Activated gamma-delta T cell treated with Interleukin-2 at 50 U/mL for 16 hours (primary cell): ENCODE measurements around the gene TAGLN.
"Not testable (repeated sequence)": the region's sequence is repeated elsewhere in the genome, so short reads cannot be mapped to it uniquely, and the experiment has no call there.

ENCODE experiments used
- DNase-seq: peaks from one replicate; pipeline ENCODE4 v3.0.0-alpha.2; 2020

TAGLN gene

DNA sequence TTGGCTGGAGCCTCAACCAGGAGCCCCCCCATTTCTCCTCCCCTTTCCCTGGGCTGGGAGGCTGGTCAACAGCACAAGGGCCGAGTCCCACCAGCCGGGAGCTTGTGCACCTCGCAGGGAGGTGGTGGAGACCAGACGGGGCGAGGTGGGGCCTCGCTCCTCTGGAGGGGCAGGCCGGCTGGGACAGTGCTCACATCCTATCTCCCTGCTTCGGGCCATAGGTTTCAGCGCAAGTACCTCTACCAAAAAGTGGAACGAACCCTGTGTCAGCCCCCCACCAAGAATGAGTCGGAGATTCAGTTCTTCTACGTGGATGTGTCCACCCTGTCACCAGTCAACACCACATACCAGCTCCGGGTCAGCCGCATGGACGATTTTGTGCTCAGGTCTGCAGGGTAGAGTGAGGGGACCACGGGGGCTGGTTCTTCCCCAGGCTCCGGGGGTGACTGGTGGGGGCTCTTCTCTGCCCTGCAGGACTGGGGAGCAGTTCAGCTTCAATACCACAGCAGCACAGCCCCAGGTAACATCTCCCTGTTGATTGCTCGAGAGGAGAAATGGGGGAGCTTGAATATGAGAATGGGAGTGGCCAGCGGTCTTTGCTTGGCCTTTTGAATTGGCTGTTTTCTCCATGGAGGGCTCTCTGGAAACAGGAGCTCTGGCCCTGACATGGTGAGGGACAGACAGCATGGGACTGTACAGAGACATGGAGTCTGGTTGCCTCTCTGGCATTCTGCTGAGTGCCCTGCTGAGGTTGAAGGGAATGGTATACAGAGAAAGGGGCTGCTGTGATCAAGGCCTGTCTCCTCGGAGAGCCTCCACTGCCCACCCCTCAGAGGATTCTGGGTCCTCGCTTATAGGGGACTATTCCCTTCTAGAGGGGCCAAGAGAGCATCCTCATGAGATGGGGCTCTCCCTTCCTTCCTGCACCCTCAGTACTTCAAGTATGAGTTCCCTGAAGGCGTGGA is 17.3 kb upstream of the TAGLN start:
- DNase-seq, result no peak

DNA sequence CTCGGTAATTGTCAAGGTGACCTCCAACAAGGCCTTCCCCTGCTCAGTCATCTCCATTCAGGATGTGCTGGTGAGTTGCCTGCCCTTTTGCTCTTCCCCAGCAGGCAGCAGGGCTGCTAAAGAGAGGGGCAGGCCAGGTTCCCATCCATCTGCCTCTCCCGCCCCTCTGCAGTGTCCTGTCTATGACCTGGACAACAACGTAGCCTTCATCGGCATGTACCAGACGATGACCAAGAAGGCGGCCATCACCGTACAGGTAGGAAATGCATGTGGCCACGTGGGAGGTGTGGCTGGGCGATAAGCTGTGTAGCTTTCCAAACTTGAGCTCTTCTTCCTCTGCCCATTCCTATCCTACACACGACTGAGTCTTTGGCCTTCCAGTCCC is 16.6 kb upstream of the TAGLN start:
- DNase-seq, result no peak

DNA sequence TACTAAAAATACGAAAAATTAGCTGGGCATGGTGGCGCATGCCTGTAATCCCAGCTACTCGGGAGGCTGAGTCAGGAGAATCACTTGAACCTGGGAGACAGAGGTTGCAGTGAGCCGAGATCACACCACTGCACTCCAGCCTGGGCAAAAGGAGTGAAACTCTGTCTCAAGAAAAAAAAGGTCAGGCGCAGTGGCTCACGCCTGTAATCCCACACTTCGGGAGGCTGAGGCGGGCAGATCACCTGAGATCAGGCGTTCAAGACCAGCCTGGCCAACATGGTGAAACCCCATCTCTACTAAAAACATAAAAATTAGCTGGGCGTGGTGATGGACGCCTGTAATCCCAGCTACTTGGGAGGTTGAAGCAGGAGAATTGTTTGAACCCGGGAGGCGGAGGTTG is 16.0 kb upstream of the TAGLN start:
- not testable (repeated sequence) for DNase-seq

DNA sequence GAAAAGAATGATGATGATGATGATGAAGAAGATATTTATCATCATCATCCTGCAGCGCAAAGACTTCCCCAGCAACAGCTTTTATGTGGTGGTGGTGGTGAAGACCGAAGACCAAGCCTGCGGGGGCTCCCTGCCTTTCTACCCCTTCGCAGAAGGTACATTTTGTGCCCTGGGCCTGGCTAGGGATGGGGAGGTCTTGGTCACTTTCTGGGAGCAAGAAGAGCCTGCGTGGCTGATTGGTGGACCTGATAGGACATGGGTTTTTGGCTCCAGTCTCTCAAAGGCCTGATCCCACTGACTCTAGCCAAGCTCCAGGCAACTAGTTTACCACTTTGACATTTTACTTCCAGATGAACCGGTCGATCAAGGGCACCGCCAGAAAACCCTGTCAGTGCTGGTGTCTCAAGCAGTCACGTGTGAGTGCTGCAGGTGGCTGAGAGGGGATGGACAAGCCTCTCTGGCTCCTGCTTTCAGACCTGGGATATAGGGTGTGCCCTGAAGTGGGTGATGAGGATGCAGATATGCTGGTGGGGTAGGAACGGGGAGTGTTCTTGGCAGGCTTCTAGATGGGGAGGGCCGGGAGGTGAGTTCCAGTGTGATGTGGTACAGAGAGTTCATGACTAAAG is 15.3 kb upstream of the TAGLN start:
- no peak for DNase-seq

DNA sequence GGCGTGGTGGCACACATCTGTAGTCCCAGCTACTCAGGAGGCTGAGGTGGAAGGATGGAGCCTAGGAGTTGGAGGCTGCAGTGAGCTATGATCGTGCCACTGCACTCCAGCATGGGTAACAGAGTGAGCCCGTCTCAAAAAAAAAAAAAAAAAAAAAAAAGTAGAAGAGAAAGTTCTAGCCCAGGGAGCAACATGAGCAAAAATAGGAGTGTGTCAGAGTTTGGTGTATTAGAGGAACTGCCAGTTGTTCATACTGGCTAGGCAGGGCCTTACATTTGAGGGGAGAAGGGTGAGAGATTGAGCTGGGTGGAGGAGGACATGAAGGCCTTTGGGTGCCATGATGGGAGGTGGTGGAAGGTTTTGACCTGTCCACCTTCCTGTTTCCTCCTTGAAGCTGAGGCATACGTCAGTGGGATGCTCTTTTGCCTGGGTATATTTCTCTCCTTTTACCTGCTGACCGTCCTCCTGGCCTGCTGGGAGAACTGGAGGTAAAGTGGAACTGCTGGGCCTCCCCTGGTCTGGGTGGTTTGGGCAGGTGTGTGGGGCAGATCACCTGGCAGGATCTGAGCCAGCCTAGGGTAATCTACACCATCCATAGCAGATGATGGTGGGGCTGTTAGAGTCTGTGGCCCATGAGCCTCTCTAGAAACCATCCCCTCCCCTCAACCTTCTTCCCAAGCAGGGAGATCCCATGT is 13.3 kb upstream of the TAGLN start:
- DNase-seq, result no peak

DNA sequence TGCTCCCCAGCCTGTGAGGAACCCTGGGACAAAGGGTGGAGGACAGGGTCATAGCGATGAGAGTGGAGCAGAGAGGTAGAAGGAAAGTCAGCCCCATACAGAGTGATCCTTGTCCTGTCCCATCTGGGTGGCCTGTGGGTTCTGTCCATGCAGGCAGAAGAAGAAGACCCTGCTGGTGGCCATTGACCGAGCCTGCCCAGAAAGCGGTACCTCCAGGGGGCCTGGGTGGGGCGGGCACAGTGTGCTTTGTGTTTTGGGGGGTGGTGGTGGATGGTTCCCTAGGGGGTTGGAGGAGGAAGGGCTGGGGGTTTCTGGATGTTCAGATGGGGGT is 12.8 kb upstream of the TAGLN start:
- no peak for DNase-seq

DNA sequence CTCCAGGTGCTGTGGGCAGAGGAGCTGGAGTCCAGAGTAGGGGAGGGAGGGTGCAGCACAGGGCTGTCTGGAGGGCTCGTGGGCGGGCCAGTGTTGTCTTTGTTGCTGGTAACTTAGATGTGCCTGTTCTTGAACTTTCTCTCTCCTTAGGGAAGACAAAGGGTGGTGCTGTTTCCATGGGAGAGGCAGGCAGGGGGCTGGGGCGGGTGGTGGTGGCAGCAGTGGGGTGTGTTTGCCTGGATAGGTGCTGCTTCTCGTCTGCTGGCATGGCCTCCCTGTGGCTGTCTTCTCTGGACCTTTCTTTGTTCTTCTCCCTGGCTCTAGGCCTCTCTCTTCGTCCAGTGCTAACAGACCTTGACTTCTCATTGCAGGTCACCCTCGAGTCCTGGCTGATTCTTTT is 12.2 kb upstream of the TAGLN start:
- DNase-seq, result no peak

DNA sequence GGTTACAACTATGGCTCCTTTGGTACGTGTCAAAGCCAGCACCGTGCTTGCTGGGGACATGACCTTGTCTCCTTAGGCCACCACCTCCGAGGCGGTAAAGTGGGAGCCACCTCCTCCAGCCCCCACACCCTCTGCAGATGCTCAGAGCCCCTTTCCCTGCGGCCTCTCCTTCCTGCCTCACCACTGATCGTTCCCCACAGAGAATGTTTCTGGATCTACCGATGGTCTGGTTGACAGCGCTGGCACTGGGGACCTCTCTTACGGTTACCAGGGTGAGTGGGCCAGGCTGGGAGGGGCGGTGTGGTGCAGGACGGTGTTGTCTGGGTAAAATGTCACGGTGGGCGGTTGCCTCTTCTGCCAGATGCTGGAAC is 11.8 kb upstream of the TAGLN start:
- DNase-seq, result no peak

DNA sequence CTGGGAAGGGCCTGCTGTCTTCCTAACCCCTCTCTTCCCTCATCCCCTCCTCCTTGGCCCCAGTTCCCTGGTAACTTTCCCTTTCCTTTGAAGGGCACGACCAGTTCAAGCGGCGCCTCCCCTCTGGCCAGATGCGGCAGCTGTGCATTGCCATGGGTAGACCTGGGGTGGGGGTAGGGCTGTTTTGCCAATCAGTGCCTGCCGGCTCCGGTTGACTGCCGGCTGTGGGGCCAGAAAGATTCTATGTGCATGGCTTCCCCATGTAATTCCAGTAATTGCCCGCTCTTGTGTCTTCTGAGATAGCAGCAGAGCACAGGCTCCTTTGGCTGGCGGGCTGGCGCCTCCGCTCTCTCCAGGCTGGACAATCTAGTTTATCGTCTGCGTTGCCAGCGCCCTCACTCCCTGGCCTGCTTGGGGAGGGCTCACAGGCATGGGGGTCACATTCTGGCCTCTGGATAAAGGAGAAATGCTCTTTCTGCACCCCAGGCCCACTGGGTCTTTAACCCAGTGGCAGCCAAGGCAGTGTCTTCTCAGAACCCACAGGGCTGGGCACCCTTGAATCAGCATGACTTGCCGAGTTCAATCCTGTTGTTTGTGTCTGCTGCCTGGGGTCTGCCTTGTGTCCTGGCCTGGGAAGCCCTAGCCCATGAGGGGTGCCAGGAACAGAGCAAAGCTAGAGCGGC is 11.2 kb upstream of the TAGLN start:
- no peak for DNase-seq

DNA sequence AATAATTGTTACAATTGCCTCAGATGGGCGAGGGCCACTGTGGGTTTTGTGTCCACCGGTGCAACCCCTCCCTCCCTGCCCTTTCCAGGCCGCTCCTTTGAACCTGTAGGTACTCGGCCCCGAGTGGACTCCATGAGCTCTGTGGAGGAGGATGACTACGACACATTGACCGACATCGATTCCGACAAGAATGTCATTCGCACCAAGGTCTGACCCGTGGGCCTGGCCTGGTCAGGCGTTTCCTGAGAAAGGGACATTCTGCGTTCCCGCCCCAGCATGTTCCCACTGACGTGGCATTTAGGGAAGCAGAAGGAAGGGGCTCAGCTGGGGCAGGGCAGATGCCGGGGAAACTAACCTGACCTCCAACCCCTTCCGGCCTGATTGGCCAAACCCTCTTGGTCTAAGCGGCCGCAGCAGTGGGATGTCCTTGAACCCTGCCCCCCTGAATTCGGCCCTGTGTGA is 10.5 kb upstream of the TAGLN start:
- no peak for DNase-seq

DNA sequence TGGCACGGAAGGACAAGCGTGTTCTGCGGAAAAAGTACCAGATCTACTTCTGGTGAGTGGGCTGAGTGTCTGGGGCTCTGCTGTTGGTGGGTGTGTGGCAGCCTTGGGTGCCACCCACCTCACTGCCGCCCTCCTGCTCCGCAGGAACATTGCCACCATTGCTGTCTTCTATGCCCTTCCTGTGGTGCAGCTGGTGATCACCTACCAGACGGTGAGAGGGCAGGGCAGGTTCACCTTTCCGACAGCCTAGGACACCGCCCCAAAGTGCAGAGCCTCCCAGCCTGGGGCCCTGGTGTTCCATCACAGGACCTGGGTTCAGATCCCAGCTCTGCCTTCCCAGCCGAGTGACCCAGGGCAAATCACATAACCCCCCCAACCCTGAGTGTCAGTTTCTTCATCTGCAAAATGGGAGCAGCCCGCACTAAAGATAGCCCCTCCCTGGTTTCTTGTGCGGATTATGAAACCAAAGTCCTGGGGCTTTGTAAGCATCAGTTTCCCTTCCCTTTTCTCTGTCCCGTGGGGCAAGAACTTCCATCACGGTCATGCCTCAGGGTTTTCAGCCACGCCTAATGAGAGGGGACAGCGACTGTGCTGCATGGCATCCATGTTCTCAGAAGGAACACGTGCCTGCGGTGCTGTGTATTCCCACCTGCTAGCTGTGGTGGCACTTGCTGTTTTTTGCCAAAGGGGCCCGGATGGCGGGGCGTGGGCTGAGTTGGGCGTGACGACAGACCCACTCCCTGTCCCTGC is 9.8 kb upstream of the TAGLN start:
- DNase-seq, result no peak

DNA sequence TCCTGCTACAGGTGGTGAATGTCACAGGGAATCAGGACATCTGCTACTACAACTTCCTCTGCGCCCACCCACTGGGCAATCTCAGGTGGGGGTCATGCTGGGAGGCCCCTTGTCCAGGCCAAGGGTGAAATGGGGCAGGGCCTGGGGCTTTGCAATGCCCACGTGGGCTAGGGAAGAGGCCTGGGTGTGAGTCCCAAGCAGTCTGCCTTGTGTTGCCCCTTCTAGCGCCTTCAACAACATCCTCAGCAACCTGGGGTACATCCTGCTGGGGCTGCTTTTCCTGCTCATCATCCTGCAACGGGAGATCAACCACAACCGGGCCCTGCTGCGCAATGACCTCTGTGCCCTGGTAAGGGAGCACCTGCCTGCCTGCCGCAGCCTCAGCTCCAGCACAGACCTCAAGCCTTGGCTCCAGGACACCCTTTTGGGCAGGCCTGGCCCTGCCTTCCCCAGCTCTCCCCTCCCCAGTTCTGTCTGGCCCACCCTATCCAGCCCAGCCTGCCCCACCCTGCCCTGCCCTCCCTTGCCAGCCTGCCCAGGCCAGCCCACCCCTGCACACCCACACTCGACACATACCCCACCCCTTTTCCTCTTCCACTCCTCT is 9.1 kb upstream of the TAGLN start:
- no peak for DNase-seq

DNA sequence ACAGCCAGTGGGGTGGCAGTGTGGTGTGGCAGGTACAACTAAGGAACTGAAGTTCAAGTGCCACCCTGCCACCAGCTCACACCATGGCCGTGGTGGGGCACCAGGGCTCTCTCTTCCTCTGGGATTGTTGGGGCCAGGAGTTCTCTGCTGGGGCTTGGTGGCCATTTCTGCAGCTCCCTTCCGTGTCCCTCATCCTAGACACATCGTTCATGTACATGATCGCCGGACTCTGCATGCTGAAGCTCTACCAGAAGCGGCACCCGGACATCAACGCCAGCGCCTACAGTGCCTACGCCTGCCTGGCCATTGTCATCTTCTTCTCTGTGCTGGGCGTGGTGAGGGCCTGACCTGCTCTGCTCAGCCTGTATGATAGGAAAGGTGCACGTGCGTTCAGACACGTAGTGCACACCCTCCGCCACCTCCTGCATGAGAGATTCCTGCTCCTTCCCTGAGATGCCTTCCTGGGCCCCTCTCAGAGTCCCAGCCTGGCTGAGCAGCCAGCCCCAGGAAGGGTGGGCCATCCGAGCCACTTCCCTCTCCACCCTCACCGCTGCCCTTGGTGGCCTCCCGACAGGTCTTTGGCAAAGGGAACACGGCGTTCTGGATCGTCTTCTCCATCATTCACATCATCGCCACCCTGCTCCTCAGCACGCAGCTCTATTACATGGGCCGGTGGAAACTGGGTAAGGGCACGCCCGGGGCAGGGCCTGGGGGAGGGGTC is 7.3 kb upstream of the TAGLN start:
- DNase-seq, result no peak

DNA sequence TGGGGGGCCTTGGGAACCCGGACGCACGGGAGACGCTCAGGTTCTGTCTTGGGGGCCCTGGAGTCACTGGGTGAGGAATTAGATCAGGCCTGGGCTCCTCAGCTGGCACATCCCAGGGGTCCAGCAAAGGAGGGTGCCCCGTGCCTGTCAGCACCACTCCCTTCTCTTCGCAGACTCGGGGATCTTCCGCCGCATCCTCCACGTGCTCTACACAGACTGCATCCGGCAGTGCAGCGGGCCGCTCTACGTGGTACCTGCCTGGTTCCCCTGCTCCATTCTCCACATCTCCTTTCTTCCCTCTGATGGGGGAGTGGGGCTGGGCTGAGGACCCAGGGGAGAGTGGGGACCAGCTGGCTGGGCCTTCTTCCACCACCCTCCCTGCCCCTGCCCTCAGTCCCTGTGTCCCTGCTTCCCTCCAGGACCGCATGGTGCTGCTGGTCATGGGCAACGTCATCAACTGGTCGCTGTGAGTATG is 6.7 kb upstream of the TAGLN start:
- no peak for DNase-seq

DNA sequence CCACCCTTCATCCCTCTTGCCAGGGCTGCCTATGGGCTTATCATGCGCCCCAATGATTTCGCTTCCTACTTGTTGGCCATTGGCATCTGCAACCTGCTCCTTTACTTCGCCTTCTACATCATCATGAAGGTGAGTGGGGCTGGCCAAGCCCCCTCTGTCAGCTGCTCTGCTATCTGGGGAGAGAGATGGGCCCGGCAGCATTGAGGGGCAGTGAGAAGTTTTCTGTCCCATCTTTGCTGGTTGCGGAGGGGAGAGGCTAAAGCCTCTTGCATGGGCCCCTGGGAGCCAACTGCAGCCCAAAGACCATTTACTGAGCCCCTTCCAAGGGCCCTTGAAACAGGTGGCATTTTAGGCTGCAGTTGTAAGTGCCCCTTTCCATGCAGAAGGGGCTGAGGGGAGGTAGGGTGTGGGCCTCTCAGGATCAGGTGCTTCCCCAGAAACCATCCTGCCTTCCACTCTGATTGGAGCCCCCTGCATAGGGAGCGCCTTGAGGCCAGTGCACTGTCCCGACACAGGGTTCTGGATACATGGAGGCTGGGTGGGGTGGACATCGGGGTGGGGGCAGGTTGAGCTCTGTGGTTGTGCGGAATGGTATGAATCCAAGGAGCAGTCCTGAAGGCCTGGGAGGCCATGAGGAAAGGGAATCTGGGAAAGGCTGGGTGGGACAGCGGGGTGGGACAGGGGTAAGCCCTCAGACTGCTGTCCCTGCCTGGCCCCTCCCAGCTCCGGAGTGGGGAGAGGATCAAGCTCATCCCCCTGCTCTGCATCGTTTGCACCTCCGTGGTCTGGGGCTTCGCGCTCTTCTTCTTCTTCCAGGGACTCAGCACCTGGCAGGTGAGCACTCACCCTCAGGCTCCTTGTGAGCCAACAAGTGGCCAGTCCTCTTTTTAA is 5.8 kb upstream of the TAGLN start:
- no peak for DNase-seq

DNA sequence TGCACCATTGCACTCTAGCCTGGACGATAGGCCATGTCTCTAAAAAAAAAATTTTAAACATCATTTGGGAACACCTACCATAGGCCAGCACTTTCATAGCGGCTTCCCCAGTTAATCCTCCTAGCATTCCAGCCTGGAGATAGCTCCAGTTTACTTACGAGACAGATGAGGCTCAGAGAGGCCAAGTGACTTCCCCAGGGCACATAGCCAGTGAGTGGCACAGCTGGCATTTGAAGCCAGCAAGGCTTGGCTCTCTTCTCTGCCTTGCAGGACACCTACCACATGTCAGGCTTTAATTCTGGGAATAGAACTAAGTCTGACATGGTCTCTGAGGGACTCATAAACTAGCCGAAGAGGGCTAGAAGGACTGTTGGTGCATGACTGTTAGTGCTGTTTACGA is 4.9 kb upstream of the TAGLN start:
- DNase-seq, result no peak

DNA sequence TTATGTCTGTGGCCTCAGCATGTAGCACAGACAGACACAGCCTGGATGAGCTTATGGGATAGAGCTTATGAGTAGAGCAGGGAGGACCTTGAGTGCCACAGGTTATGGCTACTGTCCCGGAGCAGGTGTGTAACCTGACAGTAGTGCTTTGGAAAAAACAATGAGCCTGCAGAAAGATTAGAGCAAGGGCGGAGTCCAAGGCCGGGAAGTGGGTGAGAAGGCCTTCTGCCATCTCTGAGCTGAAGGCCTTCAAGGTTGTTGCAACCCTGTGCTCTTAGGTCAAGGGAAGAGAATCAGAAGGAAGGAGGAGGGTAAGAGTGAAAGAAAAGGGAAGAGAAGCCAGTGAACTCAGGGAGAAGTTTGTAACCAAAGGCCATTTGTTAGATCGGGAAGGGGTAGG is 3.9 kb upstream of the TAGLN start:
- no peak for DNase-seq

DNA sequence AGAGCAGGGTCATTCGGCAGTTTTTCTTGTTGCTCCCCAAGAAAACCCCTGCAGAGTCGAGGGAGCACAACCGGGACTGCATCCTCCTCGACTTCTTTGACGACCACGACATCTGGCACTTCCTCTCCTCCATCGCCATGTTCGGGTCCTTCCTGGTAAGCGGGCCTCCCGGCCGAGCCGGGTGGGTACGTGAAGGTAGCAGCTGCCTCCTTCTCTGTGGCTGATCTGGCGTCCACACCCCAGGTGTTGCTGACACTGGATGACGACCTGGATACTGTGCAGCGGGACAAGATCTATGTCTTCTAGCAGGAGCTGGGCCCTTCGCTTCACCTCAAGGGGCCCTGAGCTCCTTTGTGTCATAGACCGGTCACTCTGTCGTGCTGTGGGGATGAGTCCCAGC is 3.4 kb upstream of the TAGLN start:
- DNase-seq, result no peak

DNA sequence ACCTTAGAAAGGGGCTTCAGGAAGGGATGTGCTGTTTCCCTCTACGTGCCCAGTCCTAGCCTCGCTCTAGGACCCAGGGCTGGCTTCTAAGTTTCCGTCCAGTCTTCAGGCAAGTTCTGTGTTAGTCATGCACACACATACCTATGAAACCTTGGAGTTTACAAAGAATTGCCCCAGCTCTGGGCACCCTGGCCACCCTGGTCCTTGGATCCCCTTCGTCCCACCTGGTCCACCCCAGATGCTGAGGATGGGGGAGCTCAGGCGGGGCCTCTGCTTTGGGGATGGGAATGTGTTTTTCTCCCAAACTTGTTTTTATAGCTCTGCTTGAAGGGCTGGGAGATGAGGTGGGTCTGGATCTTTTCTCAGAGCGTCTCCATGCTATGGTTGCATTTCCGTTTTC is 2.2 kb upstream of the TAGLN start:
- no peak for DNase-seq
